Measurements from ENCODE around the gene KCNN4.

DNA sequence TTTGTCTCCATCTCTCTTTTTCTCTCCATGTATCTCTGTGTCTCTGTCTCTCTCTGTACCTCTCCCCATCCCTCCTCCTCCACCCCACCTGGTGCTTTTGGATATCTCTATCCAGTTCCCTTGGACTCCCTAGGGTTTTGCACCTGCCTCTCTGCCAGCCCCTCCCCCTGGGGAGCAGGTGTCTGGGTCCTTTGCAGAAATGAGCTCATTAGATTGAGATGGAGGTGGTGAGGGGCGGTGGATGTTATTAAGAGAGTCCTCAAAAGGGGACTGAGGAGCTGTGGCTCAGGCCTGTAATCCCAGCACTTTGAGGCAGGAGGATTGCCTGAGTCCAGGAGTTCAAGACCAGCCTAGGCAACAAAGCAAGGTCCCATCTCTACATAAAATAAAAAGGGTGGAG lies 2.1 kb downstream of the KCNN4 start:
- TF ChIP-seq, protein P1, sequence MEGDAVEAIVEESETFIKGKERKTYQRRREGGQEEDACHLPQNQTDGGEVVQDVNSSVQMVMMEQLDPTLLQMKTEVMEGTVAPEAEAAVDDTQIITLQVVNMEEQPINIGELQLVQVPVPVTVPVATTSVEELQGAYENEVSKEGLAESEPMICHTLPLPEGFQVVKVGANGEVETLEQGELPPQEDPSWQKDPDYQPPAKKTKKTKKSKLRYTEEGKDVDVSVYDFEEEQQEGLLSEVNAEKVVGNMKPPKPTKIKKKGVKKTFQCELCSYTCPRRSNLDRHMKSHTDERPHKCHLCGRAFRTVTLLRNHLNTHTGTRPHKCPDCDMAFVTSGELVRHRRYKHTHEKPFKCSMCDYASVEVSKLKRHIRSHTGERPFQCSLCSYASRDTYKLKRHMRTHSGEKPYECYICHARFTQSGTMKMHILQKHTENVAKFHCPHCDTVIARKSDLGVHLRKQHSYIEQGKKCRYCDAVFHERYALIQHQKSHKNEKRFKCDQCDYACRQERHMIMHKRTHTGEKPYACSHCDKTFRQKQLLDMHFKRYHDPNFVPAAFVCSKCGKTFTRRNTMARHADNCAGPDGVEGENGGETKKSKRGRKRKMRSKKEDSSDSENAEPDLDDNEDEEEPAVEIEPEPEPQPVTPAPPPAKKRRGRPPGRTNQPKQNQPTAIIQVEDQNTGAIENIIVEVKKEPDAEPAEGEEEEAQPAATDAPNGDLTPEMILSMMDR (IDR thresholded peaks at IDR 0.05; ENCODE audit: borderline replicate concordance, extremely low read depth, low read length, poor library complexity, severe bottlenecking): no peak
- no peak for TF ChIP-seq EZH2 (IDR thresholded peaks at IDR 0.05; ENCODE audit: borderline replicate concordance, low read depth, low read length, severe bottlenecking)

Measured in DND-41 (cell line).